ENCODE results near the gene ACAD10.

DNA sequence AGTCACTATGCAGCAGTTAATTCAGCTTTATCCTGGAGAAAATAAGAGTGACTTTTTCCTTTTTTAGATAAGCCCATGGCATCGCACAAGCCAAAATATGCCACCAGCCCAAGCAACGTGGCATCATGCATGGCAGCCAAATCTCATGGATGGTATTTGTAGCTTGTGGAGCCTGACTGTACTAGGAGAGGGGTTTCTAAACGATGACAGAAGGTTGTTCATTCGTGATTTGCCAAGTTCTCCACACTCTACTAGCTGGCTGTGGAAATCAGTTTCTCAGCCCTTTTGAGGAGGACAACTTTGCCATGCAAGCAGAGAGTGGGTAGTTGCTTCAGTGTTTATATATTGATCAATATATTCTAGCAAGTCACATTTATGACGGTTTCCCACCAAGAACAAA is 45.3 kb upstream of the ACAD10 start:
- TF ChIP-seq, protein P1, sequence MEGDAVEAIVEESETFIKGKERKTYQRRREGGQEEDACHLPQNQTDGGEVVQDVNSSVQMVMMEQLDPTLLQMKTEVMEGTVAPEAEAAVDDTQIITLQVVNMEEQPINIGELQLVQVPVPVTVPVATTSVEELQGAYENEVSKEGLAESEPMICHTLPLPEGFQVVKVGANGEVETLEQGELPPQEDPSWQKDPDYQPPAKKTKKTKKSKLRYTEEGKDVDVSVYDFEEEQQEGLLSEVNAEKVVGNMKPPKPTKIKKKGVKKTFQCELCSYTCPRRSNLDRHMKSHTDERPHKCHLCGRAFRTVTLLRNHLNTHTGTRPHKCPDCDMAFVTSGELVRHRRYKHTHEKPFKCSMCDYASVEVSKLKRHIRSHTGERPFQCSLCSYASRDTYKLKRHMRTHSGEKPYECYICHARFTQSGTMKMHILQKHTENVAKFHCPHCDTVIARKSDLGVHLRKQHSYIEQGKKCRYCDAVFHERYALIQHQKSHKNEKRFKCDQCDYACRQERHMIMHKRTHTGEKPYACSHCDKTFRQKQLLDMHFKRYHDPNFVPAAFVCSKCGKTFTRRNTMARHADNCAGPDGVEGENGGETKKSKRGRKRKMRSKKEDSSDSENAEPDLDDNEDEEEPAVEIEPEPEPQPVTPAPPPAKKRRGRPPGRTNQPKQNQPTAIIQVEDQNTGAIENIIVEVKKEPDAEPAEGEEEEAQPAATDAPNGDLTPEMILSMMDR (IDR thresholded peaks at IDR 0.05), result no peak
- TF ChIP-seq EP300 (IDR thresholded peaks at IDR 0.05), result no peak
